Measurements from ENCODE around the gene SSH2. TPM values are rescaled to one million over a fixed set of nuclear protein-coding genes. Genes with fewer than 3 reads are reported as not detected.
A peak's percentile ranks its signal among the peaks of the same experiment; 100 is the strongest.
"Not testable (repeated sequence)": the region's sequence is repeated elsewhere in the genome, so short reads cannot be mapped to it uniquely, and the experiment has no call there.

Gene SSH2
- total RNA-seq, 2 experiments from 2014 or later: 74.5 to 77.0 TPM

- H3K4me3 Mint-ChIP-seq: no peak overlapping the region
- H3K27ac Mint-ChIP-seq: no peak overlapping the region
- H3K36me3 Mint-ChIP-seq: peaks cover 3% of the 10 kb centered on the region
- no peaks in the 10 kb centered on the region for H3K27me3 Mint-ChIP-seq
- no peak for DNase-seq
- no peak for ATAC-seq (ENCODE audit: low read depth)
- POLR2A ChIA-PET: no interaction called here
- H3K9me3 Mint-ChIP-seq: peaks cover 4% of the 10 kb centered on the region
- peaks cover 3% of the 10 kb centered on the region for H3K4me1 Mint-ChIP-seq
Observed at GRCh38 chr17:29948448-29949215, 18.6 kb upstream of the SSH2 start.

DNA sequence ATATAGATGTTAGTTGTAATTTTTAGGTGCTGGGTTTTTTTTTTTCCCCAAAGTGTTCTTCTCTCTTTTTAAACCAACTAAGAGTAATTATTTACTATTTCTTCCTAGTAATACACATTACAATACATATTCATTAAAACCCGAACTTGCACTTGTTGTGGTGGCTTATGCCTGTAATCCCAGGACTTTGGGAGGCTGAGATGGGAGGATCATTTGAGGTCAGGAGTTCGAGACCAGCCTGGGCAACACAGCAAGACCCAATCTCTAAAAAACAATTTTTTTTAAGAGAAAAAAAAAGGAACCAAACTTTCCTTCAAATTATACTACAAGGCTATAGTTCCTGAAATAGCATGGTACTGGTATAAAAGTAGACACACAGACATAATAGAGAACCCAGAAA lies 15.3 kb upstream of the SSH2 start:
- POLR2A ChIA-PET: no interaction called here
- H3K27me3 Mint-ChIP-seq: no peaks in the 10 kb centered on the region
- no peak overlapping the region for H3K4me3 Mint-ChIP-seq

GRCh38 chr17:29941334-29941733 lies 11.3 kb upstream of the SSH2 start, which contains the start of gene EFCAB5:
Gene EFCAB5, plus strand, starts transcription at chr17:29941634. Its CDS starts 163 bp downstream, at chr17:29941797.
- no peaks in the 10 kb centered on the region for H3K36me3 Mint-ChIP-seq
- peaks cover 5% of the 10 kb centered on the region for H3K4me1 Mint-ChIP-seq
- H3K27me3 Mint-ChIP-seq: peaks cover 4% of the 10 kb centered on the region
- H3K4me3 Mint-ChIP-seq: no peak within 1 kb of the TSS
- POLR2A ChIA-PET: interaction anchor here (0.6 kb wide), 1 partner anchor 177 kb away, joined by 3 read pairs; no protein-coding TSS in a partner anchor
- no peak within 1 kb of the TSS for H3K27ac Mint-ChIP-seq
- DNase-seq: no peak
- ATAC-seq (ENCODE audit: low read depth): no peak
- no peaks in the 10 kb centered on the region for H3K9me3 Mint-ChIP-seq

More for the DNA sequence above, 15.3 kb upstream of the SSH2 start:
- Mint-ChIP-seq H3K4me1 (peaks cover 3% of the 10 kb centered on the region), H3K9me3 (no peaks in the 10 kb centered on the region), H3K36me3 (no peaks in the 10 kb centered on the region), H3K27ac (no peak overlapping the region)
- ATAC-seq (ENCODE audit: low read depth): no peak
- no peak for DNase-seq

GRCh38 chr17:29936724-29937123 lies 6.7 kb upstream of the SSH2 start:
- ATAC-seq (ENCODE audit: low read depth) (no peak), DNase-seq (no peak)
- H3K4me3 Mint-ChIP-seq: no peak overlapping the region
- peaks cover 7% of the 10 kb centered on the region for H3K27me3 Mint-ChIP-seq
- POLR2A ChIA-PET: no interaction called here
- peaks cover 5% of the 10 kb centered on the region for H3K4me1 Mint-ChIP-seq
- no peaks in the 10 kb centered on the region for H3K9me3 Mint-ChIP-seq
- no peaks in the 10 kb centered on the region for H3K36me3 Mint-ChIP-seq
- H3K27ac Mint-ChIP-seq: no peak overlapping the region

DNA sequence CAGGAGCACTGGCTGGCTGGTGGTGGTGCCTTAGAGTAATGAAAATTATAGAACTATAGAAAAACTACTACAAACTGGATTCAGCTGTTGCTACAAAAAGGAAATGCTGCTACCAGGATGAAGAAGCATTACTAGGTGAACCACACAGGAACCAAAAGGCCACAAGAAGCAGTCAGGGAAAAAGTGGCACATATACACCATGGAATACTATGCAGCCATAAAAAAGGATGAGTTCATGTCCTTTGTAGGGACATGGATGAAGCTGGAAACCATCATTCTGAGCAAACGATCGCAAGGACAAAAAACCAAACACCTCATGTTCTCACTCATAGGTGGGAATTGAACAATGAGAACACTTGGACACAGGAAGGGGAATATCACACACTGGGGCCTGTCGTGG lies 5.9 kb upstream of the SSH2 start:
- DNase-seq; H3K36me3 Mint-ChIP-seq; POLR2A ChIA-PET; H3K9me3 Mint-ChIP-seq; H3K27ac Mint-ChIP-seq; H3K4me1 Mint-ChIP-seq; H3K4me3 Mint-ChIP-seq; ATAC-seq (ENCODE audit: low read depth); H3K27me3 Mint-ChIP-seq: not testable (repeated sequence)

- no peak for ATAC-seq (ENCODE audit: low read depth)
- no peak overlapping the region for H3K27ac Mint-ChIP-seq
- peaks cover 3% of the 10 kb centered on the region for H3K27me3 Mint-ChIP-seq
- H3K4me3 Mint-ChIP-seq: no peak overlapping the region
- peaks cover 3% of the 10 kb centered on the region for H3K36me3 Mint-ChIP-seq
- POLR2A ChIA-PET: no interaction called here
- peaks cover 4% of the 10 kb centered on the region for H3K4me1 Mint-ChIP-seq
- no peak for DNase-seq
- no peaks in the 10 kb centered on the region for H3K9me3 Mint-ChIP-seq
Observed at GRCh38 chr17:29933379-29933778, 3.4 kb upstream of the SSH2 start.

- no peak overlapping the region for H3K4me3 Mint-ChIP-seq
- peak; percentile 53 for DNase-seq
- no peak overlapping the region for H3K27ac Mint-ChIP-seq
- H3K4me1 Mint-ChIP-seq: peaks cover 12% of the 10 kb centered on the region
- H3K27me3 Mint-ChIP-seq: peaks cover 3% of the 10 kb centered on the region
- H3K9me3 Mint-ChIP-seq: no peaks in the 10 kb centered on the region
- peaks cover 11% of the 10 kb centered on the region for H3K36me3 Mint-ChIP-seq
- POLR2A ChIA-PET: interaction anchor here (0.9 to 3.3 kb wide), 8 partner anchors 9 to 364 kb away, joined by 3 to 42 read pairs (median 11); partner anchors contain the start of gene CORO6
- ATAC-seq (ENCODE audit: low read depth): peak; percentile 74
Observed at GRCh38 chr17:29931231-29931932, 1.4 kb upstream of the SSH2 start.

GRCh38 chr17:29930409-29931010 lies 482 bp upstream of the SSH2 start:
- ATAC-seq (ENCODE audit: low read depth) (peak; percentile 24), DNase-seq (no peak)
- no peak overlapping the region for H3K27ac Mint-ChIP-seq
- H3K4me3 Mint-ChIP-seq: no peak overlapping the region
- no peaks in the 10 kb centered on the region for H3K9me3 Mint-ChIP-seq
- POLR2A ChIA-PET: interaction anchor here (0.6 to 3.3 kb wide), 12 partner anchors 8 to 363 kb away, joined by 3 to 42 read pairs (median 4); partner anchors contain the start of gene CORO6
- peaks cover 13% of the 10 kb centered on the region for H3K36me3 Mint-ChIP-seq
- no peaks in the 10 kb centered on the region for H3K27me3 Mint-ChIP-seq
- peaks cover 13% of the 10 kb centered on the region for H3K4me1 Mint-ChIP-seq

DNA sequence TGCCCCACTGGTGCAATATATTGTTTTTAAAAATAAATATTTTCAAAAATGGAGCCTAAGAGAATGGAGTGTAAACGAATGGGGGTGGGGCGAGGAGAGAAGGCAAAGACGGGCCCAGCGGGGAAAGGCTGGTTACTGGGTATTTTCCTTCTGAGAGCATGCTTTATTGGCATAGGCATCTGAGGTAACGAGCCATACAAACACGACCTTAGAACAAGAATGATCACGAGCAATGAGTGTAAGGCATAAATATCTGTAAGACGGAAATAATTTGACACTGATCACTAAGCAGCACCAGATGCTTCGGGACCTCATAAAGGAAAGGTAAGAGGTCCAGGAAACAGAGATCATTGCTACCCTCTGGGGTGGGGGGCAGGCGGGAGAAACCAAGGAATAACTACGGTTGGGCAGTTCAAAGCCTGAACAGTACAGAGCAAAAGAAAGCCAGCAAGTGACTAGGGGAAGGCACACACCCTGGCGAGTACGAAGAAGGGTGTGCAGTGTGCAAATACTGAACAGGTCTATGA lies 959 bp downstream of the SSH2 start:
- no peaks in the 10 kb centered on the region for H3K9me3 Mint-ChIP-seq
- POLR2A ChIA-PET: interaction anchor here (0.6 to 3.3 kb wide), 6 partner anchors 37 to 314 kb away, joined by 3 to 42 read pairs (median 8); no protein-coding TSS in a partner anchor

GRCh38 chr17:29927546-29927945 lies 2.5 kb downstream of the SSH2 start:
- no peak for DNase-seq
- no peaks in the 10 kb centered on the region for H3K27me3 Mint-ChIP-seq
- no peak overlapping the region for H3K27ac Mint-ChIP-seq
- POLR2A ChIA-PET: no interaction called here
- H3K4me1 Mint-ChIP-seq: peaks cover 13% of the 10 kb centered on the region
- H3K9me3 Mint-ChIP-seq: no peaks in the 10 kb centered on the region
- H3K4me3 Mint-ChIP-seq: peak overlapping the region; percentile 33
- no peak for ATAC-seq (ENCODE audit: low read depth)
- peaks cover 15% of the 10 kb centered on the region for H3K36me3 Mint-ChIP-seq

More for the DNA sequence above, 959 bp downstream of the SSH2 start:
- Mint-ChIP-seq H3K27ac (no peak overlapping the region), H3K4me3 (no peak overlapping the region), H3K27me3 (no peaks in the 10 kb centered on the region), H3K4me1 (peaks cover 13% of the 10 kb centered on the region), H3K36me3 (peaks cover 13% of the 10 kb centered on the region)
- DNase-seq: no peak
- ATAC-seq (ENCODE audit: low read depth): no peak

DNA sequence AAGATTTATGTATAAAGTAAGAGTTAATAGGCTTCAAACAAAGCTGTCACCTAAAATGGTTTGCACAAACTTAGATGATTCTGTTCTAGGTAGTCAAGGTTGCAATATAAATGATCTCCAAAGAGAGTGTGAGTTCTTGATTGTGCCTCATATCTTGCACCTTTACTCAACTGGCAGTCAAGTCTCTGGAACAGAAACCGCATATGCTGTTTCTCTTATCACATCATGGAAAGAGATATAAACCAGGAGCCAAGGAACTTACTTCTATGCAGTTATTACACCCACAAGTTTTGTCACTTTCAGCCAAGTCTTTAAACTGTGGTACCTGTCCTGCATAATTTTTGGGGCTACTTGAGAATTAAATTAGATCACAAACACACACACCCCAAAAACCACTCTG lies 5.2 kb downstream of the SSH2 start:
- H3K27me3 Mint-ChIP-seq: no peaks in the 10 kb centered on the region
- H3K36me3 Mint-ChIP-seq: peaks cover 17% of the 10 kb centered on the region
- peaks cover 17% of the 10 kb centered on the region for H3K4me1 Mint-ChIP-seq
- H3K27ac Mint-ChIP-seq: no peak overlapping the region
- H3K9me3 Mint-ChIP-seq: no peaks in the 10 kb centered on the region
- H3K4me3 Mint-ChIP-seq: no peak overlapping the region
- DNase-seq (no peak), ATAC-seq (ENCODE audit: low read depth) (no peak)
- POLR2A ChIA-PET: no interaction called here

DNA sequence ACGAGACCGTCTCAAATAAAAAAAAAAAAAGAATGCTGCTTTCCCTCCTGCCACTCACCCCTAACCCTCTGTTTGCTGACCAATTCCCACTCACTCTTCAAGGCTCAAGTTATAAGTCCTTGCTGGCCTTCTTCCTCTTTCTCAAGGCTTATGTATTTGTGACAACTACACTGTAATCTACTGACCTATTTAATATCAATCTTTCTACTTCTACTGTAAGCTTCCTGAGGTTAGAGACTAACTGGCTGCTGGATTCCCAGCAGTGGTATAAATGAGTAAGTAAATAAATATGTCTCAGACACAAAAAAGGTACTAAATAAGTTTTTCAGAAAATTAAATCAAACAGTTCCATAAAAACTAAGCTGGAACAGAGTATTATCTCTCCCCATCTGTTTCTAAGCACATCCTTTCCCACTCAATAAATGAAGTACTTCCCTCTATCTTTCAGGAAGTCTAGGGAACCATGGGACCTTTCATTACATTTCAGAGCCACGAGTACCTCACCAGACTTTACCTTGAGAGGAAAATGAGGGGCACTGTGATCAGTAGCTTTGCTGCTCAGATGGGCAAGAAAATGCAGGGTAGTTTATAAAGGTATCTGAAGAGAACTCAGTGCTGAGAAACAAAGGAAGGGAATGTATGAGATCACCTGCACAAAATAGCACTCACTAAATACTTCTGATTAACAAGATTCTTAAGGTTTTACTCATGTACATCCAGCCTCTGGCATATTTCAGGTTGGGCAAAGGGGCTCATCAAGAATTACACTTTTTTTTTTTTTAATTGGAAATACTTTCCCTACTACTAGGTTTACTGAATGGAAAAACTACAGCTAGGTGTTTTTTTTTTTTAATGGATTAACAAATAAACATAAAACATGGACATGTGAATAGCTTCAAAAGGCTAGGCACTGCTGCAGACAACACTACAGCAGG lies 10.8 kb downstream of the SSH2 start:
- no peak overlapping the region for H3K4me3 Mint-ChIP-seq
- no peaks in the 10 kb centered on the region for H3K9me3 Mint-ChIP-seq

More for the DNA sequence above, 10.8 kb downstream of the SSH2 start:
- POLR2A ChIA-PET: interaction anchor here (0.7 kb wide), 1 partner anchor 303 kb away, joined by 3 read pairs; no protein-coding TSS in a partner anchor
- ATAC-seq (ENCODE audit: low read depth) (no peak), DNase-seq (no peak)
- H3K27me3 Mint-ChIP-seq: no peaks in the 10 kb centered on the region
- peaks cover 12% of the 10 kb centered on the region for H3K36me3 Mint-ChIP-seq
- H3K27ac Mint-ChIP-seq: no peak overlapping the region
- peaks cover 11% of the 10 kb centered on the region for H3K4me1 Mint-ChIP-seq

Data from activated naive CD8-positive, alpha-beta T cell treated with anti-CD3 and anti-CD28 coated beads, Interleukin-2, amount 10 ng/mL, durations not matched to agents 7 days and 5 days (primary cell).